Tibial nerve (tissue), 4 donors: ENCODE results near the gene CACNA1A. TPM values are rescaled to one million over a fixed set of nuclear protein-coding genes. Genes with fewer than 3 reads are reported as not detected.

Source experiments
- DNase-seq, 2 donors: peaks; one replicate each; pipeline ENCODE4 v3.0.0-alpha.2; 2019; ENCODE audit warnings: low spot score in 2 of 2
- H3K27ac ChIP-seq, 4 donors: fragments of 200-600 bp; sonication (generic) in 3 of 4; one replicate each; pipeline ENCODE4 v1.5.1; 2017 to 2019; ENCODE audit warnings: mild to moderate bottlenecking in 1 of 4
- H3K27me3 ChIP-seq, 2 donors: fragments of 200-600 bp; sonication (generic) in 1 of 2; one replicate each; pipeline versions ENCODE4 v1.5.1 to v1.6.0; 2017 to 2019
- H3K36me3 ChIP-seq, 3 donors: fragments of 200-600 bp; sonication (generic); one replicate each; pipeline ENCODE4 v1.5.1; 2018 to 2019
- H3K4me1 ChIP-seq, 4 donors: fragments of 200-600 bp; sonication (generic) in 3 of 4; one replicate each; pipeline ENCODE4 v1.5.1; 2017 to 2019
- H3K4me3 ChIP-seq, 4 donors: fragments of 200-600 bp; sonication (generic) in 3 of 4; one replicate each; pipeline ENCODE4 v1.5.1; 2017 to 2019; ENCODE audit warnings: mild to moderate bottlenecking in 1 of 4, moderate library complexity in 1 of 4
- H3K9me3 ChIP-seq, 4 donors: fragments of 200-600 bp; sonication (generic) in 3 of 4; one replicate each; pipeline ENCODE4 v1.5.1; 2017 to 2019
- CTCF ChIP-seq, 5 experiments: fragments of 200-600 bp in 3 of 5; fragments of 450-650 bp in 2 of 5; sonication (generic) in 3 of 5; IDR thresholded peaks; one replicate each; pipeline ENCODE4 v1.5.1; 2016 to 2019; ENCODE audit warnings: antibody characterized with exemption in 5 of 5, mild to moderate bottlenecking in 3 of 5, moderate library complexity in 2 of 5
- EP300 ChIP-seq, 2 donors: sonication (generic); formaldehyde crosslinking; IDR thresholded peaks; one replicate each; pipeline ENCODE4 v1.6.1; 2017; ENCODE audit warnings: antibody characterized with exemption in 2 of 2, mild to moderate bottlenecking in 1 of 2
- POLR2A ChIP-seq, 2 donors: fragments of 450-650 bp; IDR thresholded peaks; one replicate each; pipeline ENCODE4 v1.6.1; 2017; ENCODE audit warnings: antibody characterized with exemption in 2 of 2, mild to moderate bottlenecking in 2 of 2, moderate library complexity in 2 of 2
- WGBS, 2 donors: methylation state at CpG; one replicate each; pipeline ENCODE4 v1.1.5; 2018; 5-methylcytosine and 5-hydroxymethylcytosine counted together
- total RNA-seq, 4 donors: library from RNA; depleted of rRNA; stranded (reverse); fragments of >200 nt; gene quantifications; one replicate each; pipeline ENCODE4 v1.1.0, GENCODE V29; 2016

The CACNA1A gene
- total RNA-seq, 4 donors from 2014 or later = 4.0 to 10.2 (median 9.3) TPM

GRCh38 chr19:13544423-13544822 lies 38.1 kb upstream of the CACNA1A start:
- DNase-seq = no peak
- Histone ChIP-seq H3K36me3 (no peaks in the 10 kb centered on the region), H3K9me3 (peaks cover 0 to 53% (median 0%) of the 10 kb centered on the region in 4 donors), H3K4me1 (no peaks in the 10 kb centered on the region), H3K4me3 (no peak overlapping the region), H3K27me3 (peaks cover 0 to 2% of the 10 kb centered on the region in 2 donors), H3K27ac (no peak overlapping the region)
- TF ChIP-seq EP300 (IDR thresholded peaks at IDR 0.05) (no peak), POLR2A (IDR thresholded peaks at IDR 0.05) (no peak), CTCF (IDR thresholded peaks at IDR 0.05) (no peak)
- 83 to 84% methylated on average over 2 of the region's 2 CpGs for WGBS, 2 donors

GRCh38 chr19:13541554-13541953 lies 35.3 kb upstream of the CACNA1A start:
- no peak for TF ChIP-seq POLR2A (IDR thresholded peaks at IDR 0.05)
- no peak for TF ChIP-seq EP300 (IDR thresholded peaks at IDR 0.05)
- H3K4me3 ChIP-seq = no peak overlapping the region
- H3K27ac ChIP-seq = no peak overlapping the region
- no peaks in the 10 kb centered on the region for H3K36me3 ChIP-seq
- no peak for DNase-seq
- 3 to 30% methylated on average over 1 of the region's 1 CpG for WGBS, 2 donors
- peaks cover 0 to 2% of the 10 kb centered on the region in 2 donors for H3K27me3 ChIP-seq
- H3K4me1 ChIP-seq = no peaks in the 10 kb centered on the region
- peaks cover 0 to 56% (median 0%) of the 10 kb centered on the region in 4 donors for H3K9me3 ChIP-seq

- WGBS, 2 donors = 71 to 76% methylated on average over 1 of the region's 1 CpG
- TF ChIP-seq EP300 (IDR thresholded peaks at IDR 0.05) (no peak), POLR2A (IDR thresholded peaks at IDR 0.05) (no peak), CTCF (IDR thresholded peaks at IDR 0.05) (no peak)
Observed at GRCh38 chr19:13539332-13539731, 33.1 kb upstream of the CACNA1A start.

GRCh38 chr19:13538601-13539253 lies 32.4 kb upstream of the CACNA1A start:
- no peak overlapping the region for H3K4me3 ChIP-seq
- DNase-seq = no peak
- no peaks in the 10 kb centered on the region for H3K36me3 ChIP-seq
- peaks cover 0 to 34% (median 0%) of the 10 kb centered on the region in 4 donors for H3K9me3 ChIP-seq
- H3K27me3 ChIP-seq = peaks cover 0 to 2% of the 10 kb centered on the region in 2 donors
- H3K27ac ChIP-seq = no peak overlapping the region
- 70 to 73% methylated on average over 7 of the region's 7 CpGs for WGBS, 2 donors
- no peaks in the 10 kb centered on the region for H3K4me1 ChIP-seq
- TF ChIP-seq EP300 (IDR thresholded peaks at IDR 0.05) = no peak
- no peak for TF ChIP-seq CTCF (IDR thresholded peaks at IDR 0.05)
- TF ChIP-seq POLR2A (IDR thresholded peaks at IDR 0.05) = no peak

More at GRCh38 chr19:13539332-13539731, 33.1 kb upstream of the CACNA1A start:
- Histone ChIP-seq H3K9me3 (peaks cover 0 to 37% (median 0%) of the 10 kb centered on the region in 4 donors), H3K27me3 (peaks cover 0 to 2% of the 10 kb centered on the region in 2 donors), H3K27ac (no peak overlapping the region), H3K36me3 (no peaks in the 10 kb centered on the region), H3K4me1 (no peaks in the 10 kb centered on the region), H3K4me3 (no peak overlapping the region)
- no peak for DNase-seq

- H3K27ac ChIP-seq = no peak overlapping the region
- peaks cover 0 to 25% (median 0%) of the 10 kb centered on the region in 4 donors for H3K9me3 ChIP-seq
- no peaks in the 10 kb centered on the region for H3K36me3 ChIP-seq
- no peak for DNase-seq
- no peak overlapping the region for H3K4me3 ChIP-seq
- 44 to 56% methylated on average over 6 of the region's 6 CpGs for WGBS, 2 donors
- no peaks in the 10 kb centered on the region for H3K4me1 ChIP-seq
- TF ChIP-seq POLR2A (IDR thresholded peaks at IDR 0.05) (no peak), EP300 (IDR thresholded peaks at IDR 0.05) (no peak), CTCF (IDR thresholded peaks at IDR 0.05) (no peak)
- H3K27me3 ChIP-seq = peaks cover 0 to 2% of the 10 kb centered on the region in 2 donors
Observed at GRCh38 chr19:13537454-13537853, 31.2 kb upstream of the CACNA1A start.
